ENCODE measurements around the gene TGFBR2.

Gene TGFBR2

DNA sequence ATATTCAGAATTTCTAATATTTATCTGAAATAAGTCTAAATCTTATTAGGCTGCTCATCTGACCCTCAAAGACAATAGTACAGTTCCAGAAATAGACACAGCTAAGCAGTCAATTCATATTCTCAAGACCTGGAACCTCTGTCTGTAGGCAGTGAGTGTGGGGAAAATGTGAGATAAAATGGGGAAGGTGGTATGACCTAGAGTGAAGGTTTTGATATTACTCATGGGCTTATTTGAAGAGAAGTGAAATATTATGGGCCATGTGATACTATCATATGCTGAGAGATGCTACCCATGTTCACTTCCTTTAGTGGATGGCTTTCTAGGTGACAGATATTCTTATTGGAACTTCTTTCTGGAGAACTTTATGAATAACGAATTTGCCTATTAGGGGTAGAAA lies 33.5 kb downstream of the TGFBR2 start:
- TF ChIP-seq, protein P1, sequence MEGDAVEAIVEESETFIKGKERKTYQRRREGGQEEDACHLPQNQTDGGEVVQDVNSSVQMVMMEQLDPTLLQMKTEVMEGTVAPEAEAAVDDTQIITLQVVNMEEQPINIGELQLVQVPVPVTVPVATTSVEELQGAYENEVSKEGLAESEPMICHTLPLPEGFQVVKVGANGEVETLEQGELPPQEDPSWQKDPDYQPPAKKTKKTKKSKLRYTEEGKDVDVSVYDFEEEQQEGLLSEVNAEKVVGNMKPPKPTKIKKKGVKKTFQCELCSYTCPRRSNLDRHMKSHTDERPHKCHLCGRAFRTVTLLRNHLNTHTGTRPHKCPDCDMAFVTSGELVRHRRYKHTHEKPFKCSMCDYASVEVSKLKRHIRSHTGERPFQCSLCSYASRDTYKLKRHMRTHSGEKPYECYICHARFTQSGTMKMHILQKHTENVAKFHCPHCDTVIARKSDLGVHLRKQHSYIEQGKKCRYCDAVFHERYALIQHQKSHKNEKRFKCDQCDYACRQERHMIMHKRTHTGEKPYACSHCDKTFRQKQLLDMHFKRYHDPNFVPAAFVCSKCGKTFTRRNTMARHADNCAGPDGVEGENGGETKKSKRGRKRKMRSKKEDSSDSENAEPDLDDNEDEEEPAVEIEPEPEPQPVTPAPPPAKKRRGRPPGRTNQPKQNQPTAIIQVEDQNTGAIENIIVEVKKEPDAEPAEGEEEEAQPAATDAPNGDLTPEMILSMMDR (IDR thresholded peaks at IDR 0.05; ENCODE audit: low read depth, low read length) = no peak
- H3K4me3 ChIP-seq (ENCODE audit: low read depth, low read length) = no peak overlapping the region

DNA sequence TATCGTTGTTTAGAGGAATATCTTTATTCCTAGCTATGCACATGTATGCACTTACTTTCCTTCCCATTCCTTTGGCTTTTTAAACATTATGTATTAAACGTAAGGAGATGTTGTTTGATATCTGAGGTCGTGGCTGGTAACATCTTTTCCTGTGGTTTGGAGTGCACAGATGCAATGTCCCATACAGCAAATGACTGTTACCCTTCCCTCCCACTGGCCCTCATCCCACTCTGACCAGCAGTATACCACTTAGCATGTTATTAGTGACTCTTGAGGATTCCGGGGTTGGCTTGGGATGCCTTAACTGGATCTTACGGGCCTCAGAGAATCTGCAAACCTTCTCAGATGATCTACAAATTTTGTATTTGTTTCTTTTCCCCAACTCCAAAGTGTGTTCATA lies 34.5 kb downstream of the TGFBR2 start:
- H3K4me3 ChIP-seq (ENCODE audit: low read depth, low read length) = no peak overlapping the region
- TF ChIP-seq, protein P1 (IDR thresholded peaks at IDR 0.05; ENCODE audit: low read depth, low read length) = no peak

DNA sequence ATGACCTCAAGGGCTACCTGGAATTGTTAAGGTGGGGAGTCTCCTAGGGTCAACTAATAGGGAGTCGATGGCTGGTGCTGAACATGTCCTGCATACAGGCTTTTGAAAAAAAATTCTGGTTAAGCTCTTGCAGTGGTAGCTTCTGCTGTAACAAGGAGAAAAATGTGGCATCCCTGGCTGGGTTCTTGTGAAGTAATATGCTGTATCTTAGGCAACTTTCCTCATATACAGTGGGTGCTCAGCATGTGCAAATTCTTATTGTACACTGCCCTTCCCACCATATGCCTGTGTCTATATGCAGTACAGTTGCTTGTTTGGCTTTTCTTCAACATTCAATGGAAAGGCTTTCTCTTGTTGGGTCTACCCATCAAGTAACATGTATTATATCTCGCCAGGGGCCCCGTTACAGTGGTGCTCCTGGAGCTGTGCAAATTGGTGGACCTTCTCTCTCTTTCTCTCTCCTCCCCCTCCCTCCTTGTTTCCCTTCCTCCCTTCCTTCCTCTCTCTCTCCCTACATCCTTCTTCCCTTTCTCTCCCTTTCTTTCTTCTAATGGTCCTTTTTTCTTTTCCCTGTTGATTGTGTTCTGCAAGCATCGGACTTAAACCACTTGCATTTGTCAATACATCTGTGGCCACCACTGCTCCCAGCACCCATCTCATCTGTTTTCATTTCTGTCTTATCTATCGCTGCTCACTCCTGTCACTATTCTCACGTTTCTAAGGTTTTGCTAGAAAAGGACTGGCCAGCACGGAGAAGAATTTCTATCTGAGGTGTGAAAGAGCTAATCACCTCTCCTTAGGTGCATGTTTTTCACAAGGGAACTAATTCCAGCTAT lies 35.2 kb downstream of the TGFBR2 start:
- TF ChIP-seq, protein P1 (IDR thresholded peaks at IDR 0.05; ENCODE audit: low read depth, low read length) = no peak
- H3K4me3 ChIP-seq (ENCODE audit: low read depth, low read length) = no peak overlapping the region

DNA sequence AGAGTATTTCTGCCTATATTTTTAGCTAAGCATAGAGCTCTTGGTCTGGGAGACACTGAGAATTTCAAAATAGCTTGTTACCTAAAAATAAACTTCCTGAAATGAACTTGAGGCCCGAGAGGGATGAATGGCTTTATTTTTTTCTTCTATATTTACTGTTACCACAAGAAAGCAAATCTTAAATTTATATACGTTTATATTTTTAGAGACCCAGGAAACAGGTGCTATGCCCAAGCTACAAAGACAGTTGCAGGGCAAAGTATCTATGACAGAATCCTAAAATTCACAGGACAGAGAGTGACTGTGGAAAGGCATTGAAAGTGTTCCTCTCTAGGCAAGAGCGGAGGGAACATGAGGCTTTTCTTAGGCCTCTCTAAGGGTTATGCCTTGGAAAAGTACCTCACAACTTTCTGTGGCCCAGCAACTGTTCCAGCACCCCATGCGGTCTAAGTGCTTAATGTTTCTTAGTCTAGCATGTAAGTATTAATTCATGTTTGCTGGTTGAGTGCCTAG lies 36.5 kb downstream of the TGFBR2 start:
- TF ChIP-seq, protein P1 (IDR thresholded peaks at IDR 0.05; ENCODE audit: low read depth, low read length) = no peak
- H3K4me3 ChIP-seq (ENCODE audit: low read depth, low read length) = no peak overlapping the region

DNA sequence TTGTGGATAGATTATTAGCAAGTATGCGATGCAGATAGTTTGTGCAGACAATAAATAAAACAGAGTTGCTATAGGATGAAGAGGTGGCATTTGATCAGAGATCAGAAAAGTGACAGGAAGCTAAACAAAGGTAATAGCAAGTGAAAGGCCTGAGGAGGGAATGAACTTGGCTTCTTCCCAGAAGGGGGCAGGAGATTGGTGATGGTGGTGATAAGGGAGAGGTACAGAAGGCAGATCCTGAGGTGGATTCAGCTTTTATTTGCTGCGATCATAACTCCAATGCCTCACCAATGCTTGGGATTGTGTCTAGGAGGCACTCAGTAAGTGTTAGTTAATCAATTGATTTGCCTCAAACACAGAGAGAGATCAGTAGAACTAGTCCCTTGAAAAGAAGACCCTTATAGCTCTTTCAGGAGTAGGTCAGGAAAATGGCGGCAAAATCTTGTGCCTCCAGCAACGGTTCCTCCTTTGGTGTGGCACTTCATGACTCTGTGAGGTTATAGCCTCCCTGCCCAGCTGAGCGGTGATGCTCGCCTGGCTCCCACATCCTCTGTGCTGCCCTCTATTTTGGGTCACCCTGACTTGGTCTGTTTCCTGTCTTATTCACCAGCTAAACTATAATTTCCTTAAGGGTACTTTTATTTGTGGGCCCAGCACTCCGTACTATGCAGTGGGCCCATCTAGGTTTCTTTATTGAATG lies 37.5 kb downstream of the TGFBR2 start:
- H3K4me3 ChIP-seq (ENCODE audit: low read depth, low read length) = no peak overlapping the region

DNA sequence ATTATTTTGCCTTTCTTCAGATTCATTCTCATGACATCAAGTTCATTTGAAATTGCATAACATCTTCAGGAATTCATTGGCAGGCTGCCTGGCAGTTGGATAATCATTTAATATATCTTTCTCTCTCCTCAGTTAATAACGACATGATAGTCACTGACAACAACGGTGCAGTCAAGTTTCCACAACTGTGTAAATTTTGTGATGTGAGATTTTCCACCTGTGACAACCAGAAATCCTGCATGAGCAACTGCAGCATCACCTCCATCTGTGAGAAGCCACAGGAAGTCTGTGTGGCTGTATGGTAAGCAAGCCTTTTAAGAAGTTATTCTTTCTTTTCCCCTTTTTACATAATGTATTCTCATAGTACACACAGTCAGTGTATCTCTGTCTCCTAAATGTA lies 38.2 kb downstream of the TGFBR2 start:
- no peak overlapping the region for H3K4me3 ChIP-seq (ENCODE audit: low read depth, low read length)
- TF ChIP-seq, protein P1 (IDR thresholded peaks at IDR 0.05; ENCODE audit: low read depth, low read length) = no peak

More for the DNA sequence above, 37.5 kb downstream of the TGFBR2 start:
- TF ChIP-seq, protein P1 (IDR thresholded peaks at IDR 0.05; ENCODE audit: low read depth, low read length) = no peak

DNA sequence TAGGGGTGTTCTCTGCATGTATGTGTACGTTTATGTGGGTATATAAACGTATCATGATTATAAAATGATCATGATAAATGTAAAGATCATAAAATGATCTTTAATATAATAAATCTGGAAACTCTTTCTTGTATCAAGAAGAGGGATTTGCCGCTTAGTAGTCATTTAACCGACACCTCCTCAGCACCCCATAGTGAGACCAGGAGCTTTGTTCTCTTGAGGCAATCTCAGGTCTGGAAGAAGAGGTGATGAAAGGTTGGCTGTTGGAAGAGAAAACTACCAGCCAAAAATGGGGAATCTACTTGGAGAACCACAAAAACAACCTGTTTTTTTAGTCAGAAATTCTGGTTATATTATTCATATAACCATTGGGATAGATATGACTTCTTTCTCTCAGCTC lies 38.7 kb downstream of the TGFBR2 start:
- no peak overlapping the region for H3K4me3 ChIP-seq (ENCODE audit: low read depth, low read length)
- TF ChIP-seq, protein P1 (IDR thresholded peaks at IDR 0.05; ENCODE audit: low read depth, low read length) = no peak
